Measurements from ENCODE around the gene DENND2A.
"Not testable (repeated sequence)": the region's sequence is repeated elsewhere in the genome, so short reads cannot be mapped to it uniquely, and the experiment has no call there.

Gene DENND2A

DNA sequence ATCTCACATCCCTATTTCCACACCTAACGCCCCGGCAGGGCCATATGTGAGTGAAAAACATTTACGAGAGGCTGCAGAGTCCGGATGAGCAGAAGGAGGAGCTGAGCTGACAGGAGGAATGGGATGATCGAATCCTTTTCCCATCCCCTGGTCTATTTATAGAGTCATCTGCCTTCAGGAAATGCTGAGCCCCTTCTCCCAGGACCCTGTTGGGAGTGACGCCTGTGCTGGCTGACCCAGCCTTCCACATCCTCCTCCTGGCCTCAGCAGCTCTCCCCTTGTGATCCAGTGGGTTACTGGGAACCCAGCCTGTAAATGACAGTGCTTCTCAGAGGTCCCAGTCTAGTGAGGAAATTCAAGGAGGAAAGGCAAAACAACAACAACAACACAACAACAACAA lies 16.6 kb downstream of the DENND2A start:
- no peak for DNase-seq

DNA sequence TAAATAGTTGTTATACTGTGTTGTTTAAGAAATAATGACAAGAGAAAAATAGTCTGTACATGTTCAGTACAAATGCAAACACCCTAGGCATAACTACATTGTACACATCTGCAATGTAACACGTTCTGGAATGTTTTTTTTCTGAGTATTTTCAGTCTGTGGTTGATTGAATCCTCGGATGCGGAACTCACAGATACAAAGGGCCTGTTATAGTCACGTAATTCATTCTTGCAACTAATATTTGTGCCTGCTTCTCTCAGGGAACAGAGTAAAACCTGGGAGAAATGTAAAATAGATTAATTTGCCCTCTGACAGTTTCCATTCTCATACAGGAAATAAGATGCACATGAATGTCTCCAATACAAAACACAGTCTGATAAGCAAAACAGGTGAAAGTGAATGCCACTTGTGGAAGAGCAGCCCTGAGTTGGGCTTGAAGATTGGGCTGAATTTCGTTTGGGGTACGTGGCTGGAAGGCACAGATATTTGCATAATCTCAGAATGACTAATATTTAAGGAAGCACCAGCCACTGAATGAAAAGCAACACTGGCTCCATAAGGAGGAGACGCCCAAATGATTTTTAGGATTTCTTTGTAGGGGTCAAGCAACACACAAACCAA lies 19.1 kb downstream of the DENND2A start:
- no peak for DNase-seq

DNA sequence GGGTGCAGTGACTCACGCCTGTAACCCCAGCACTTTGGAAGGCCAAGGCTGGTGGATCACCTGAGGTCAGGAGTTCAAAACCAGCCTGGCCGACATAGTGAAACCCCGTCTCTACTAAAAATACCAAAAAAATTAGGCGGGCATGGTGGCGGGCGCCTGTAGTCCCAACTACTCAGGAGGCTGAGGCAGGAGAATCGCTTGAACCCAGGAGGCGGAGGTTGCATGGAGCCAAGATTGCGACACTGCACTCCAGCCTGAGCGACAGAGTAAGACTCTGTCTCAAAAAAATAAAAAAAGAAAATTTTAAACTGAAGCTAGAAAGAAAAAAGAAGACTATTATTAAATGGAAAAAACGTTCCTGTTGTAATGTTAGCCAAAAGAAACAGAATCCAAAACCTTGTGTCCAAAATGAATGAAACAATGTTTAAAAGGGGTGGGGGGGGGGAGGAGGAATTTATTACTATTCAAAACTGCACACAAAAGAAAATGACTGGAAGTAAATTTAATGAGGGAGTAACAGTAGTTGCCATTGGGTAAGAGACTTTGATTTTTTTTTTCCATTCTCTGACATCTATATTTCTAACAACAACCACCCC lies 20.6 kb downstream of the DENND2A start:
- not testable (repeated sequence) for DNase-seq

DNA sequence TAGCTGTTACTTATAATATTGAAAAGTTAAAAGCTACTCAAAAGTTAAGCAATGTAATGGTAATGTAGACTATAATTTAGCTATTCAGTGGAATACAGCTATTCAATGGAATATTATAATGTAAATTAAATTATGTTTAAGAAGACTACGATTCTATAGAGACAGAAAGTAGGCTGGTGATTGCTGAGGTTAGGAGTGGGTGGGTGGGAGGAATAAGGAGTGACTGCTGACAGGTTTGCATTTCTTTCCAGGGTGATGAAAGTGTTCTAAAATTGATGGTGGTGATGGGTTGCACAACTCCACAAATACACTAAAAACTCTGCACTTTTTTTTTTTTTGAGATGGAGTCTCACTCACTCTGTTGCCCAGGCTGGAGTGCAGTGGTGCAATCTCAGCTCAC lies 21.4 kb downstream of the DENND2A start:
- DNase-seq: no peak

DNA sequence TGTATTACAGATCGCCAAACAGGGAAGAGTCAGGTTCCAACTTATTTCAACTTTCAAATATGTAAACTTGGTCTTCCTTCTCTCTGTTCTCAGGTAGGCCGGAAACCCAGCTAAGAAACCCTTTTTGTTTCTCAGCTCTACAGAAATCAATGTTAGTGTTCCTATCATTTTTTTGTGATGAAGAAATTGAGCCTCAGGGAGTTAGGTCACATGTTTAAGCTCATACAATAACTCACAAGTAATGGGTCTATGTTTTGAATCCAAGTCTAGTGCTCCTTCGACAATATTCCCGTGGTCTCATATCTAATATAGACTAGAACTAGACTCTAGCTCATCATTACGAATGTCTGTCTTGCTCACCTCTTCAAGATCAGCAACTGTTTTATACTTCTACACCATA lies 22.3 kb downstream of the DENND2A start:
- DNase-seq: no peak

DNA sequence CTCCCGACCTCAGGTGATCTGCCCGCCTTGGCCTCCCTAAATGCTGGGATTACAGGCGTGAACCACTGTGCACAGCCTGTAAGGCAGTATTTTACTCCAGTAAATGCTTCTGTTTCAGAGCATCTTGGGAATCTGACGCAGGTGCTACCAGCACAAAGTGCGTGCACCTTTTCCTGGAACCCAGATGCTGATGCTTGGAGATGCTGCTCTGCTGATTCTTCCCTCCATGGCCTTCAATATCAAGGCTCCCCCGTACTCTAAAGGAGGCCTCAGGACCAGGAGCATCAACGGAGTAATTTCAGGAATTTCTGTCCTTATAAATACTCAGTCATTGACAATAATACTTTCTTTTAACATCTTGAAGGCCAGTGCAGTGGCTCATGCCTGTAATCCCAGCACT lies 23.5 kb downstream of the DENND2A start:
- DNase-seq: no peak

DNA sequence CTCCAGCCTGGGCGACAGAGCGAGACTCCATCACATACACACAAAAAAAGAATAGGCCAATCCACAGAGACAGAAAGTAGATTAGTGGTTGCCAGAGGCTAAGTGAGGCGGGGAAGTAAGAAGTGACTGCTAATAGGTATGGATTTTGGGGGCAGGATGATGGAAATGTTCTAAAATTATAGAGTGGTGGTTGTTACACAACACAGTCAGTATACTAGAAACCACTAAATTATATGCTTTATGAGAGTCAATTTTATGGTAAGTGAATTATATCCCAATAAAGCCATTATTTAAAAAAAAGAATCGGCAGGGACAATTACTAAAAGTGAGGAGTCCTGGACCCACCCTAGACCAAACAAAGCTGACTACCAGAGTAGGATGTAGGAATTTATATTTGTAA lies 24.3 kb downstream of the DENND2A start:
- no peak for DNase-seq

DNA sequence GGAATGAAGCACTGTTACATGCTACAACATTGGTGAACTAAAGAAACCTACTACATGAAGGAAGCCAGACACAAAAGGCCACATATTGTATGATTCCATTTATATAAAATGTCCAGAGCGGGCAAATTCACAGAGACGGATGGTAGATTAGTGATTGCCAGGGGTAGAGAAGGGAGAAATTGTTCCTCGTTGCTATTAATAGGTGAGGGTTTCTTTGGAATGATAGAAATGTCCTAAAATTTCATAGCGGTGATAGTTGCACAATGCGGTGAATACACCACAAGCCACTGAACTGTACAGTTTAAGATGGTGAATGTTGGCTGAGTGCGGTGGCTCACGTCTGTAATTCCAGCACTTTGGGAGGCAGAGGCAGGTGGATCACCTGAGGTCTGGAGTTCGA lies 29.0 kb downstream of the DENND2A start:
- no peak for DNase-seq

DNA sequence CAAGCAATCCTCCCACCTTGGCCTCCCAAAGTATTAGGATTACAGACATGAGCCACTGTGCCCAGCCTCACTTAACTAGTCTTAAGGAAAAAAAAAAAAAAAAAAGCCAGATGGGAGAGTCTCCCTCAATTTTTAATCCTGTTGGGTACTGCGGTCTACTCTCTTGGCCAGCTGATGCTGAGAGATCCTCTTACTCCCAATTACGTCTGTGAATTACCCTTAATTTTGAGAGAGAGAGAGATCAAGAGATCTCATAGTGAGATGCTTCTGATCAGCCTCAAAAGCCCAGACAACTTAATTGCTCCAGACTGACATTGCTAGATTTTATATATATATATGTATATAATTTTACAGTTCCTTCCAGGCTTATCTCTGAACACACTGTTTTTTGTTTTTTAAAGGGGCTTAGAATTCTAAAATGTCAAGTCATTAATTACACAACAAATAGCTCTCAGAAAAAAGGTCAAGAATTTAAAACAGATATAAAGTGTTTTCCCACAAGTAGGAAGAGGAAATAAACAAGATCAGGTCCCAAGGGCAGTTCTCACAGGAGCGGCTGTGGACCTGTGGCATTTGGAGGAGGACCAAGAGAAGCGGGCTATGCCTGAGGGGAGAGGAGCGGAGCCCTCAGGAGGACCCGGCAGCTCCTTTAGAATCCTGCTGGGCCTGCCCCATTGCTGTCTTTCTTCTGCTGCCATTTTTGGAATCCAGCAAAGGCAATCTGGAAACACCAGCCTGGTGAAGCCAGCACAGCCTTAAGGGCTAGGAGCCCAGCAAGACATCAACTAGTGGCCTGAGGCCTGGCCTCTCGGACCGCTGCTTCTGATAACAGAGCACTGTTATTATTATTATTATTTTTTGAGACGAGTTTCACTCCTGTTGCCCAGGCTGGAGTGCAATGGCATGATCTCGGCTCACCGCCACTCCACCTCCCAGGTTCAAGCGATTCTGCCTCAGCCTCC lies 30.1 kb downstream of the DENND2A start:
- no peak for DNase-seq

DNA sequence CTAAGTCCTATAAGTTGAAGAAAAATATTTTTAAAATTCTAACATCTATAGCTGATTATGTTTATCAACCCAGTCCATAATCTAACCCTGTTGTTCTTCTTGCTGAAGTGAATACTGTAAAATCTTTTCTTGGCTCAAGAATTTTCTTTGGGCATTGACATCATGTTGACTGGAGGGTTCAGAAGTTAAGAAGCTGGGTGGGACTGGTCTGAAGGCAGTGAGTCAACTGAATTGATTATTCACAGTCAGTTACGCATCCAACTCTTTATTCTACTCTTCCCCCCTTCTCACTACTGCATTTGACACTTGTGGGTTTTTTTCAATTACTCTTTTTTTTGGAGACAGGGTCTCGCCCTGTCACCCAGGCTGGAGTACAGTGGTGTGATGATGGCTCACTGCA lies 31.0 kb downstream of the DENND2A start:
- DNase-seq: no peak

DNA sequence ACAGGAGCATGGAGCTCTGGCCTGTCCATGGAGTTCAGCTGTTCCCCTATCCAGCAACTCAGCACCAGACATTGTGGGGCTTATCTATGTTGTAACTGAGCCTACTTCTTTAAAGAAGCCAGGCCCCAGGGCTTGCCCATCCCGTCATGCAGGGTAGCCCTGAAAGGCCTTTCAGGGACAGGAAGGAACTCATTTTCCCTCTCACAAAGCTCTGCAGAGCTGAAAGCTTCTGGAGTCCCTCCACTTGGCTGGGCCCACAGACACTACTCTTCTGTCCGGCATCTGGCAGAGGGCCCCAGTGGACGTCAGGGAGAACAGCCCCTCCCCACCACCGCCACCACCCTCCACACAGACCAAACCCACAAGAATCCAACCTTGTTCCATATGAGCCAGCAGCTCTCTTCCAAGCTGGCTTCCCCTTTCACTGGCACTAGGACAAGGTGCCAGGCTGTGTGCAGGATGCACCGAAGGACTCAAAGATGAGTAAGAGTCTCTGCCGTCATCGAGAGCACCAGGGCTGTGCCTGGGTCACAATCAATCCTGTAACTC lies 33.1 kb downstream of the DENND2A start:
- peak in 57 of 58 donors; percentile 13 to 93 (median 73) for DNase-seq

DNA sequence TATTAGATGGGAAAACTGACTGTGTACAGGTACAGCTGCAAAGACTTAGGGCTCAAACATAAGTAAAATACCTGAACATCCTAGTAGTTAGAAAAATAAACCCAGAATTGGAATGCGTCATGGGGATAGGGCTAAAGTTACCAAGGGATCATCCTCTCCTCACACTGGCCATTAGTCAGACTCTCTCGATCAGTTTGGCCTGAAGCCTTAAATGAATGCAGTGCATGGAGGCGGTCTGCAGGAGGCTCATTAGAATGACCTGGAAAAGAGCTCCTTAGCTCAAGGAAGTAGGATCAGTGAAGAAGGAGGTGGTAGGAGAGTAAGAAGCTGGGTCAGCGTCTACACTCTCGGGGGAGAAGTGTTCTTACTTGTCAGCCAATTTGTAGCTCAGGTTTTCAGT lies 35.3 kb downstream of the DENND2A start:
- DNase-seq: no peak

DNA sequence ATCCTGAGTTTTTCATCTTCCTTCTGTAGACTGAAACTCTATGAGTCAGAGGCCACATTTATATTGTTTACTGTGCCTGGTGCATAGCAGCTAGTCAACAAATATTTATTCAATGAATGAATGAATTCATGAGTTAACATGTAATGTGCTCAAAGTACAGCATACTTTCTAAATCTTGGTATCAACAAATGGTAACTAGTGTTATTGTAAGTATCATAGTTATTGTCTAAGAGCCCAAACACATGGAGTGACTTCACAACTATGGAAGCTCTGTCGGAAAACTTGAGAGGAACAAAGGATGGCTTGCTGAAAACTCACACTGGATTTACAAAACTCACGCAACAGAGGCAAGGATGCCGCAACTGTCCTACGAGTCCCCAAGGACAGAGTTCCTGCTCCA lies 35.9 kb downstream of the DENND2A start:
- no peak for DNase-seq

DNA sequence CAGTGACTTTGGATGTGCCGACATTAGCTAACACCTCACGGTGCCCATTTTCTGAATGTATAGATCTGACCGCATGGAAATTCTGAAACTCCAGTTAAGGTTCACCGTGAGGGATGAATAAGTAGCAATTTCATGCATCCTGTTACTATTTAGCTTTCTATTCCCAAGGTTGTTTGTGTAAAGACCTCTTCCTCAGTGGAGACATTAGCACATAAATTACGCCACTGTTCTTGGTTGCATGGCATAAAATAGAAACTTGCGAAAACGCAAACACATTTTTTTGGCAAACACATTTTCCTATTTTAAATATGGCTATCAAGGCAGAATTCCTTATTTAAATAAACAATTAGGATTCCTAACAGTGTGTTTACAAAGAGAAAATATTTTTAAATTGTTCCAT lies 36.5 kb downstream of the DENND2A start:
- DNase-seq: no peak

DNA sequence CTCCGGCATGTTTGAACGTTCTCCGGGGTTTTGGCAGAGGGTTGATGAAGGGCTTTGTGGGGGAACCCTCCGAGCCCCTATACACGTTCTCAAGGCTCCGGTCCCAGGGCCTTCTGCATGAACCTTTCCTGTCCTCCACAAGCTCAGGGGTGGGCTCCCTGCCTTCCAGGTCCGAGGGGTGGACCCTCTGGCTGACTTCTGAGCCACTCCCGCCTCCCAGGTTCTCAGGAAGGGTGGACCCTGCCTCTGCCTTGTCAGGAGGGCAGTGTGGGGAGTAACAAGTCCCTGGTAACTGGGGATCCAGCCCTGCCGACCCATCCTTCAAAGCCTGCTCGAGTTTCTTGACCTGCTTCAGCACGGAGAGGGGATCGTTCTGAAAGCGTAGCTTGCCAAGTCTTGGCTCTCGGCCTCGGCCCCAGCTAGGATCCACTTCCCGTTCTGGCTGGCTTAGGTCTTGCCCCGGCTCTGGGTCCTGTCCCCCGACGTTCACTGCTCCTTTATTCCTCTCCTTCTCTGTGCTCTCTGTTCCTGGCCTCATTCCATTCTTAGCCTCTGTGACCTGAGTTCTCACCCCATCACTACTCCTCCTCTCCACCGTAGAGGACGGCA lies 38.9 kb downstream of the DENND2A start:
- no peak for DNase-seq

DNA sequence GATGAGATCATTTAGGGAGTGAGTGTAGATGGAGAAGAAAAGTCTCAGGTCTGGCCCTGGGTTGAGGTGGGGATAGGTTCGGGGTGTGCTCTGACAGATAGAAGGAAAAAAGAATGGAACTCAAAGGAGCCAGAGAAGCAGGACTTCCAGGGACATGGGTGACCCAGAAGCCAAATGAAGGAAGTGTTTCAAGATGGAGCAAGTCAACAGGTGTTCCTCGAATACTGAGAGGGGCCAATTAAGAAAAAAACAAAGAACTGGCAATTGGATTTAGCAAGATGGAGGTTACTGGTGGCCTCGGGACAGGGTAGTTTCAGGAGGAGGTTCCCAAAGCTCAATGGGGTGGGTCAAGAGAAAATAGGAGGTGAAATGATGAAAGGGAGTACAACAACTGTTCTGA lies 40.3 kb downstream of the DENND2A start:
- DNase-seq: no peak

DNA sequence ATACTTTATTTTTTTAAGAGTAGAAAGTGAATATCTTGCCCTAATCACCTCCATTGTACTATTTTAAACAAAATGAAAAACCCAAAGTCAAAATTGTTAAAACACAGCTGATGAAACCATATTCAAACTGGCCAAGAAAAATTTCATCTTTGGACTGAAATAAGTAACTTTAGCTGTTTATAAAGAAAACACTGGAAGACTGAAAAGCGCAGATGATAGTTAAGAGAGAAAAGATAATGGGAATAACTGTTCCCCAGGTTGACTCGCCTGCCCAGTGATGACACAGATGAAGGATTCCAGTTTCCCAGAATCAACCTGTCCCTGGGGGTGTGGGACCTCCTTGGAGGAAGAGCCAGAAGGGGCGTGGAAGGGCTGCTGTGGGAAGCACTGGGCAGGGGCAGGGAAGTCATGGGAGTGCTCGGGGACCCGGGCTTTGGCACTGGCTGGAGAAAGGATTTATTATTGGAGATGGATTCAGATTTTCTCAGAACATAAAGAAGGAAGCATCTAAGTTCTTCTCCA lies 43.1 kb downstream of the DENND2A start:
- DNase-seq: no peak

DNA sequence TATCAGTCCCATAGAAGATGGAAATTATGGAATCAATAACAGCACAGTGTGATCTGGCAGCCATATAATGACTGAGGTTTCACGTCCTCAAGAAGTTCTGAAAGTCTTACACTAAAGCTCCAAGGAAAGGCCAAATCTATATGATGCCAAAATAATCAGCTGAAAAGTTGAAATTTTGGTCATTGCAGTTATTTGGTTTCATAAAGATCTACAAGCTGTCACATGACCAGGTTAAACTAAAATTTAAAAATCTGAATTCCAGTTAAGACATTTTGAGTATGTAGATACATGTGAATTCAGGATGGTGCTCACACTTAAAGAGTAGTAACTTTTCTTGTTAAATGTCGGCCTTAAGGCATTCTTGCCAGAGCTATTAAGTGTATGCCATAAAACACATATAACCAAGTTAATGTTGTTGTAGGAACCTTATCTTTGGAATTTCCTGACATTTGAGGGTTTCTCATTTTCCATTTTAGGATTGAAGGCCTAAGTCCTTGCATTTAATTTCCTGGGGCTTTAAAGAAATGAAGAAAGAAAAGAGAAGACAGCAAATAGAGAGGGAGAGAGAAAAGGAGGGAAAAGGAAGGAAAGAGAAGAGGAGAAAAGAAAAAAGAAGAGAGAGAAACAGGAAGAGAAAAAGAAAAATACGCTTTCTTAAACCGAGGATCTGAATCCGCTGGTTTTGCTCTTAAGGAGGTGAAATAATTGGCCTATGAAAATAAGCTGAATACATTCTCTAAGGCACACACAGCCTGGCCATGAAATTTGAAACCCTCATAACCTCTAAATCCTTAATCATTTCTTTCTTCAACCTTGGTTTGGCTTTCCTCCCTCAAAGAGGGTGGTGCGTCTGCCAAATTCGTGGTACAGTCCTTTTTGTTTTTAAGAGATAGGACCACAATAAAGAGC lies 43.8 kb downstream of the DENND2A start:
- no peak for DNase-seq

DNA sequence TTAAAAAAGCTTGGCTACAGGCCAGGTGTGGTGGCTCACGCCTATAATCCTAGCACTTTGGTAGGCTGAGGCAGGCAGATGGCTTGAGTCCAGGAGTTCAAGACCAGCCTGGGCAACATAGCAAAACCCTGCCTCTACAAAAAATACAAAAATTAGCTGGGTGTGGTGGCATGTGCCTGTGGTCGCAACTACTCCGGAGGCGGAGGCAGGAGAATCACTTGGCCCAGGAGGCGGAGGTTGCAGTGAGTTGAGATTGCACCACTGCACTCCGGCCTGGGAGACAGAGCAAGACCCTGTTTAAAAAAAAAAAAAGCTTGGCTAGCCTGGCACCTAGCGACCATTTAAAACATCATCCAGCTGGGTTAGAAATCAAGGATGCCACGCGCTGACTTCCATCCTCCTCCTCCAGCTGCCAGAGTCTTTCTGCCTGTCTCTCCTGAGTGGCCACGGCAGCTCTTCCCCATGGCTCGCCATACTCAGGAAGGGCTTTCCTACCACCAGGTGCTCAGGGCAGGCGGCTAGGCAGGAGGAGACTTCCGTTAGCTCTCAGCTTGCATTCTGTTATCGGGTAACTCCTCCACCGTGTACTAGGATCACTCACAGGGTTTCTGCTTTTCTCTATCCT lies 45.0 kb downstream of the DENND2A start:
- DNase-seq: no peak

DNA sequence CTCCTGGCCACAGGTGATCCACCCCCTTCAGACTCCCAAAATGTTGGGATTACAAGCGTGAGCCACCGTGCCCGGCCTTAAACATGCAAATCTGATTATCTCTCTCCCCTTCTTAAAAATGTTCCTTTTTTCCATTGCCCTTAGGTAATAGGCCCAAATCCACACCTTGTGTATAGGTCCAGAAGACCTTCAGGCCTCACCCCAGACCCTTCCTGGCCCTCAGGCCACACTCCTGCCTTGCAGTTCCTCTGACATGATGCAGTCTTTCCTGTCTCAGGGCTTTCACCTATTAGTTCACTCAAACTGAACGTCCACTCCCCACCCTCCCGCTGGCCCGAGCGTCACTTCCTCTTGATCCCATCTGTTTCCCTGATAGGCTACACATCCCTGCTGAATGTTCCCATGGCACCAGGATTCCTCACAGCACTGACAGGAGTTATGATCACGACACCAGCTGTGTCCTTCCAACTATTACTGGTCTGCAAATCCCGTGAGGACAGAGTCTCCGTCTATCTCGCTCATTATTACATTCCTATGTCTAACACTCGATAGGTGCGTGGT lies 46.4 kb downstream of the DENND2A start:
- DNase-seq: no peak
